KG1 (cell line): ENCODE results near the gene CES1.
"Not testable (repeated sequence)": the region's sequence is repeated elsewhere in the genome, so short reads cannot be mapped to it uniquely, and the experiment has no call there.

Experiments used
- DNase-seq: peaks from one replicate; lab custom pipeline; 2025; lab: John Stamatoyannopoulos, UW

Gene CES1

GRCh38 chr16:55791512-55791911, 41.4 kb downstream of the CES1 start:
- DNase-seq, result not testable (repeated sequence)

DNA sequence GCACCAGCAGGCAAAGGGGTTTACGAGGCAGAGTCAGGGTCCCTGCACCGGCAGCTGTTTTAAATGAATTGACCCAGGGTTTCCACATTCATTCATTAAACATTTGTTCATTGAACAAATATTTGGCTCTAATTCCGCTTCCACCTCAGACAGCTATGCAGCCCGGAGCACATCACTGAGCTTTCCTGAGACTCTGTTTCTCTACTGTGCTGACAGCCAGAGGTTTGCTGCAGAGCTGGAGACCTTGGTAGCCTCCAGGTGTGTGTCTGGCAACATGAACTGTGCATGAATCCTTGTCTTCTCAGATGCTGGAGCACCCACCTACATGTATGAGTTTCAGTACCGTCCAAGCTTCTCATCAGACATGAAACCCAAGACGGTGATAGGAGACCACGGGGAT, 42.7 kb downstream of the CES1 start:
- DNase-seq, result not testable (repeated sequence)

GRCh38 chr16:55782793-55783091, 50.2 kb downstream of the CES1 start:
- not testable (repeated sequence) for DNase-seq

GRCh38 chr16:55782091-55782792, 50.7 kb downstream of the CES1 start:
- not testable (repeated sequence) for DNase-seq

DNA sequence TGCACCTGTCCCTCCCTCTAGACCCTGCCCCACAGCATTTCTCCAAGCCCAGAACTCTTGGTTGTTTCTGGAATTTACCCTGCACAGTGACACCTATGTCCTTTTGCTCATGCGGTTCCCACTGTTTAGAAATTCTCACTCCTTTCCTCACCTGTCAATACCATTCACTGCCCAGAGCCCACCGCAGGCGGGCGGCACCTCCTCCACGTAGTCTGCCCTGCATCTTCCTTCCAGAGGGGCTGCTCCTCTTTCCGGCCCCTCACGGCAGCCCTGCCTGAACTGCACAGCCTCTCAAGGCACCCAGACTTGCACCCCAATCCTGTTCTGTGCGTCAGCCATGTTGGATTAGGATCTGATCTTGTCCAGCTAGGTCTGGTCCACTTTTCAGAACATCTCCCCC, 51.4 kb downstream of the CES1 start:
- DNase-seq, result not testable (repeated sequence)

DNA sequence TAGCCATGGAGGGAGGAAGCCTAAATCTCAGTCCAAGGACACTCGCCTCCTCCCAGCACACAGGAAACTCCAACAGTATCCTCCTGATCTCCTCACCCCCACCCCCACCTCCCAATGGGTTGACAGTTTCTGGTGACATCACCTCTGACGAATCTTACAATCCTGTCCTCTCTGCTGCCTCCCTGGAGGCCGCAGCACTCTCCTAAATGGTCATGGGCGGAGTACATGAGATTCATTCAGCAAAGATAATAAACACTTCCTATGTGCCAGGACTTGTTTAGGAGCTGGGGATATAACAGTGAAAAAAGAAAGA, 52.8 kb downstream of the CES1 start:
- not testable (repeated sequence) for DNase-seq

DNA sequence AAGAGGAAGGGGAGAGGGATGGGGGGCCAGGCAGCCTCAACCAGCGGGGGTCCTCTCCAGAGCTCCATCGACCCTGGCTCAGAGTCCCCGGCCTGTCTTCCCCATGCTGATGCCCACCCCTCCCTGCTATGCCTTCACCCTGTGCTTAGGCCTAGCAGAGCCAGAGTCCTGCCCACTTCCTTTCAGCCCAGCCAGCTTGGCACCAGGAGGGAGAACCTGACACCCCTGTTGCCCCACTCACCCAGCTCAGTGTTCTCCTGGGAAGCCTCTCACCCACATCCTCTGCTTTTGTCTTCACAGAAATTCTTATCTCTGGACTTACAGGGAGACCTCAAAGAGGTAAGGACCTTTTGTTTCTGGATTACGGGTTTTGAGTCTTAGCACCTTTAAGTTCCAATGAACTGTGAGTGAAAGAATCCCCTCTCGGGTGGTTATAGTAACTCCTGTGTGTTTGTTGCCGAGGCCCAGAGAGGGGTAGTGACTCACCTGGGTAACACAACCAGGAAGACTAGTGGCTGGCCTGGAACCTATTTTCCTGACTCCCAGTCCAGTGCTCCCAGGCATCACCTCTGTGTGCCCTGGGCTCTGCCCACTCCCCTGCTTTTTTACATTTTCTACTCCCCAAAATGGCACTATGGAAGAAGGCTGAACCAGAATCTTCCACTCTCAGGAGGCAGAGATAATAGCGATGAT, 53.3 kb downstream of the CES1 start:
- no peak for DNase-seq

GRCh38 chr16:55778757-55779156, 54.1 kb downstream of the CES1 start:
- no peak for DNase-seq

DNA sequence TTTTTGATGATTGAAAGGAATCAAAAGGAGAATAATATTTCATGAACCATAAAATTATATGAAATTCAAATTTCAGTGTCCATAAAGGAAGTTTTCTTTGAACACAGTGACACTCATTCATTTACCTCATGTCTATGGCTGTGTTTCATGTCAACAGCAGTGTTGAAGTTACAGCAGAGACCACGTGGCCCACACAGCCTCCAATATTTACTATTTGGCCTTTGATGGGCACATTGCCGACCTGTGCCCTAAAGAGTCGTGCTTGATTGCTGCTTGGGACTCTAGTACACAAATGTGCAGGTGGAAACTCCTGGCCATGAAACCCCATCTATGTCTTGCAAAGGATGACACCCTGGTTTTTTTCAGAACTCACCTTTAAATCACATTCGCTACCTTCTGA, 57.0 kb downstream of the CES1 start:
- DNase-seq, result no peak

GRCh38 chr16:55773859-55774549, 58.9 kb downstream of the CES1 start:
- no peak for DNase-seq

DNA sequence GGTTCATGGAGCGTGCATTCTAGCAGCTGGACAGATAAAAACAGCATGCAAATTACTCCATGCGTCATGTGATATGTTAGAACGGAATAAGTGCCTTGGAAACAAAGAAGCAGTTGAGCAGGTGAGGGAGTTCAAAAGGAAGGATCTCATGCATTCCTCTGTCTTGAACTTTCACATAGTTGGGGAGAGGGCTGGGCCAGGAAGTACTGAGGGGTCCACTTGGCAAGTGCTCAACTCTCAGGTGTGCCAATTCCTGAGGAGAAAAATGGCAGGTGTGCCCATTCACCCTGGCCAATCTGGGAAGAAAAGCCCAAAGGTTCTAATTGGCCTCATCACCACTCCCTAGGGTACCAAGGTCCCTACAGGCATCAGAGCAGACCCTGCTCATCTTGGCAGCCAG, 67.7 kb downstream of the CES1 start:
- no peak for DNase-seq

DNA sequence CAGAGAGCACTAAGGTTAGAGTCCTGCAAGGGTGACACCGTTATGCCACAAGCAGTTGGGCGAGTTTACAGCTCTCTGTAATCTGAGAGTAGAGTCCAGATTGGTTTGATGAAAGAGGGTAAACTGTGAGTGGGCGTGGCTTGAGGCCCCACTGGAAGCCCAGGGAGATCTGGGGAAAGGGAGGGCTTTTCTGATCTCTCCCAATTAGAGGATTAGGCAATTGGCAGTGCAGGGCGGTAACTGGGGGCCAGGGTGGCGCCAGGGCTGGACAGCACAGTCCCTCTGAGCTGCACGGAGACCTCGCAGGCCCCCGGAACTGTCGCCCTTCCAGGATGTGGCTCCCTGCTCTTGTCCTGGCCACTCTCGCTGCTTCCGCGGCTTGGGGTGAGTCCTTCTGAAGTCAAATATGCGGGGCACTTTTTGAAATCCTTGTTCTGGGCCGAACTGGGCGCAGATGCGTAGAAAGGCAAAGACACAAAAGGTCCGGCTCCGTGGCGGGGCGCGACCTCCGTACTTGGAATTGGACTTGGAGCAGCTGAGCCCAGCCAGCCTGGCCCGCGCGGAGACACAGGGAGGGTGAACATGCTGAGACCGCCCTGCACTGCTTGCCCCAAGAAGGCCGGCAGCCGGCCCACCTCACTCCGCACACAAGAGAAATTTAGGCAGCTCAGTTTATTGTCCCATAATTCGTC, 72.4 kb downstream of the CES1 start:
- DNase-seq, result no peak

DNA sequence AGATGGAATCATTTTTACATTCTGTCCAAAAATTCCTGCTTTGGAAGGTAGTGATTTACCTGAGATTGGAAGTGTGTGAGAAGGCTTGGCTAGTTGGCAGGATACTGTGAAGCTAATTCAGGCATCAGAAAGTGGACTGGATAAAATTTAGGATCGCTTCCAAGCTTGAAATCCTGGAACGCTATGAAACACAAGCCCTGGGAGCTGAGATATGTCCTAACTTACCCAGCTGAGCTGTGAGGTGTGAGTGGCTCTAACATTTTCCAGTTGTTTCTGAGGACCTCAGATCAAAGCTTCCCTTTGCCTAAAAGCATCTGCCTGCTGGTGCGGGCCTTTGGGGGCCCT, 73.0 kb downstream of the CES1 start:
- not testable (repeated sequence) for DNase-seq

DNA sequence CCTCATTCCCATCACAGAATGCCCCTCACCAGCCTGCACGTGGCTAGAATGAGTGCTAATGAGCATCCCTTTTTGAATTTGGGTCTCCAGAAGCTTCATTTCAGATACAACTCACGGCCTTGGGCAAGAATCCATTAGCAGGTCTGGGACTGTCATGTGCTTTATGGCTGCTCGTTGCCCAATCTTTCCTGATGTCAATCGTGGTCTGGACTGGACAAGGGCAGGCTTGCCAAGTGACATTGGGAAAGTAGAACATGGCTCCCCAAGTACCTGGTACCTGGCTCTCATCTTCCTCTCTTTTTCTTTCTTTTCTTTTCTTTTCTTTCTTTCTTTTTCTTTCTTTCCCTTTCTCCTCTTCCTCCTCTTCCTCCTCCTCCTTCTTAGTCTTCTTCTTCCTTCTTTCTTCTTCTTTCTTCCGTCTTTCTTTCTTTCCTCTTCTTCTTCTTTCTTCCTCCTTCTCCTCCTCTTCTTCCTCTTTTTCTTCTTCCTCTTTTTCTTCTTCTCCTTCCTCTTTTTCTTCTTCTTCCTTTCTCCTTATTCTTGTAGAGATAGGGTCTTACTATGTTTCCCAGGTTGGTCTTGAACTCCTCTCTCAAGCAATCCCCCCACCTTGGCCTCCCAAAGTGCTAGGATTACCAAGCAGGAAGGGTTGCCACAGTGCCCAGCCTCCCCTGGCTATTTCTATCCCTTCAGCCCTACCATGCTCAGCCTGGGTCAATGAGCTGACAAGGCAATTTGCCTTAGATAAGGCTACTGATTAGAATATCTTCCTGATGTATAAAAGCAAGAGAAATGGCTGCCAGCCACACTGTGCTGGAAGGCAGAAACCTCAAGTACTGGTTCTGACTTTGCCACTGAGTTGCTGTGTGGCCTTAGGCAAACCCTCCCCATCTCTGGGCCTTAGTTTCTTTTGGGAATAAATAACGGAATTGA, 75.0 kb downstream of the CES1 start:
- DNase-seq, result not testable (repeated sequence)

DNA sequence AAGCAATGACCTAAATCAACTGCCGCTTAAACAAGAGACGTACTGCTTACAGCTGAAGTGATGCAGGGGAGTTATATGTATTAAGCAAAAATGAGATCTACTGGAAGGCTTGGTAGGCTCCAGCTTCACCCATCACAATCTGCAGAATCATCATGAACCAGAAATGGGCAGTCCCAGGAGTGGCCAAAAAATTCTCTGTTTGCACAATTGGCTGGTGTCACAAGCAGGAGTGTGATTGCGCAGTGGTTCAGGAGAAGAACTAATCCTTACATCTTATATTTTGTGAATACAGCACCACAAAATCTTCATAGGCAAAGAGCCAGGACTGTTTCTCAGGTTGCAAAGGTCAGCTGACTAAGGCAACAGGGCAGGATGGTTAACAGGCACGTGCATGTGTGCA, 75.9 kb downstream of the CES1 start:
- no peak for DNase-seq

DNA sequence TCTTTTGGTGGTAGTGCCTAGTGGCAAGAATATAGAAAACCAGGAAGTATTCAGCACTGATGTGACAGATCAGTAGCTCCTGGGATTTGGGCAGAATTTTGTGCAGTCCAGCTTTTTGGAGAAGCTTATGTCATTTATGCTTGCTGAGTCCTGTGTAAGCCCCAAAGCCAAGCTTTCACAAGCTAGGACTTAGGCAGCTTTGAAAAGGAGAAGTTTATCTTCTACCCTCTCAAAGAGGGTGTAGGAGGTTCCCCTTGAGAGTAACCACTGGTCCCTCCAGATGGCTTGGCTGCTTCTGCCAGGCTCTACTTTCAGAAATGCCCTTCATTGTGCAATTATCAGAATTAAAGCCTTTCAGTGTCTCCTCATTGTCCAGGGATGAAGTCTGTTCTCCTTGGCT, 78.8 kb downstream of the CES1 start:
- no peak for DNase-seq

DNA sequence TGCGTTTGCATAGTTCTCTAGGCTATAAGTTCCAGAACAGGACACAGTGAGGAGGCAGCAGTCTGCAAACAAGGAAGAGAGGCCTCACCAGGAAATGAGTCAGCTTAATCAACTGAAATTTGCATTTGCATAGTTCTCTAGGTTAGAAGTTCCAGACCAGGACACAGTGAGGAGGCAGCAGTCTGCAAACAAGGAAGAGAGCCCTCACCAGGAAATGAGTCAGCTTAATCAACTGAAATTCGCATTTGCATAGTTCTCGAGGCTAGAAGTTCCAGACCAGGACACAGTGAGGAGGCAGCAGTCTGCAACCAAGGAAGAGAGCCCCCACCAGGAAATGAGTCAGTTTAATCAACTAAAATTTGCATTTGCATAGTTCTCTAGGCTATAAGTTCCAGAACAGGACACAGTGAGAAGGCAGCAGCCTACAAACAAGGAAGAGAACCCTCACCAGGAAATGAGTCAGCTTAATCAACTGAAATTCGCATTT, 79.7 kb downstream of the CES1 start:
- DNase-seq, result peak; percentile 21
